GM12874 (cell line): Measurements from ENCODE around the gene NUTF2.

Experiments used
- CTCF ChIP-seq: IDR thresholded peaks from 2 replicates; pipeline ENCODE4 v1.5.1; 2011; ENCODE audit warnings: low read depth, mild to moderate bottlenecking, control low read depth, low read length, moderate library complexity; ENCODE audit not compliant: insufficient read depth

The NUTF2 gene

GRCh38 chr16:67884684-67885083 is 38.0 kb downstream of the NUTF2 start, which contains the start of gene NRN1L:
Gene NRN1L (plus strand): TSS chr16:67884885. CDS start chr16:67884904, 19 bp downstream.
- TF ChIP-seq CTCF = no peak

- TF ChIP-seq CTCF = no peak
Observed at GRCh38 chr16:67885545-67885944, 38.8 kb downstream of the NUTF2 start.

GRCh38 chr16:67885976-67886375 is 39.2 kb downstream of the NUTF2 start:
- no peak for TF ChIP-seq CTCF

- no peak for TF ChIP-seq CTCF
Observed at GRCh38 chr16:67886387-67886786, 39.7 kb downstream of the NUTF2 start.

GRCh38 chr16:67888331-67888730 is 41.6 kb downstream of the NUTF2 start:
- no peak for TF ChIP-seq CTCF

- no peak for TF ChIP-seq CTCF
Observed at GRCh38 chr16:67892375-67892774, 45.6 kb downstream of the NUTF2 start.

GRCh38 chr16:67892899-67893742 is 46.4 kb downstream of the NUTF2 start, which contains the start of gene PSKH1:
Gene PSKH1 (plus strand): TSS chr16:67893254. CDS start chr16:67908750, 15,496 bp downstream.
- TF ChIP-seq CTCF = no peak
